Adrenal gland (tissue), 5 donors: Measurements from ENCODE around the gene TRAPPC8.

Source experiments
- CTCF ChIP-seq, 6 experiments: fragments of 450-650 bp in 4 of 6; fragments of 200-600 bp in 2 of 6; sonication (generic) in 1 of 6; IDR thresholded peaks; 1 replicate in 5 of 6; 2 replicates in 1 of 6; pipeline versions ENCODE4 v1.5.1 to v1.8.0; 2016 to 2021; ENCODE audit warnings: antibody characterized with exemption in 6 of 6, mild to moderate bottlenecking in 2 of 6, moderate library complexity in 1 of 6
- POLR2A ChIP-seq, 2 donors: fragments of 450-650 bp; IDR thresholded peaks; one replicate each; pipeline ENCODE4 v1.6.1; 2017; ENCODE audit warnings: antibody characterized with exemption in 2 of 2, mild to moderate bottlenecking in 2 of 2, moderate library complexity in 1 of 2
- donor health status: DM: no; HTN: no; CAD: no.

GRCh38 chr18:31791817-31792579 lies 150.9 kb downstream of the TRAPPC8 start:
- TF ChIP-seq CTCF (IDR thresholded peaks at IDR 0.05) (no peak), POLR2A (IDR thresholded peaks at IDR 0.05) (no peak)
